Measurements from ENCODE around the gene USP11.
A peak's percentile ranks its signal among the peaks of the same experiment; 100 is the strongest.

The USP11 gene

GRCh38 chrX:47233333-47234113 is 714 bp downstream of the USP11 start (continued):
- TF ChIP-seq PRDM10 (tag by site-specific recombination; IDR thresholded peaks at IDR 0.05) (peak; percentile 80), ZSCAN5A (tag by site-specific recombination; IDR thresholded peaks at IDR 0.05) (no peak), ZNF629 (tag by site-specific recombination; IDR thresholded peaks at IDR 0.05) (peak; percentile 99), KLF1 (tag by site-specific recombination; IDR thresholded peaks at IDR 0.05) (no peak), SP7 (tag by site-specific recombination; IDR thresholded peaks at IDR 0.05) (no peak), GLIS1 (tag by site-specific recombination; IDR thresholded peaks at IDR 0.05) (peak; percentile 89), SP2 (tag by site-specific recombination; IDR thresholded peaks at IDR 0.05) (peak; percentile 93), ZNF2 (tag by site-specific recombination; IDR thresholded peaks at IDR 0.05) (no peak), ZNF416 (tag by site-specific recombination; IDR thresholded peaks at IDR 0.05) (no peak), ZNF621 (tag by site-specific recombination; IDR thresholded peaks at IDR 0.05) (no peak), ZNF670 (tag by site-specific recombination; IDR thresholded peaks at IDR 0.05; ENCODE audit: low read depth) (no peak), ZNF398 (tag by site-specific recombination; IDR thresholded peaks at IDR 0.05) (peak; percentile 92), ZNF184 (tag by site-specific recombination; IDR thresholded peaks at IDR 0.05) (no peak), SP3 (tag by site-specific recombination; IDR thresholded peaks at IDR 0.05) (peak; percentile 92), ZNF776 (tag by site-specific recombination; IDR thresholded peaks at IDR 0.05; ENCODE audit: borderline replicate concordance) (no peak), ZNF660 (tag by site-specific recombination; IDR thresholded peaks at IDR 0.05) (no peak), ZNF274 (IDR thresholded peaks at IDR 0.05; ENCODE audit: low read length) (no peak), ZNF274 (tag by site-specific recombination; IDR thresholded peaks at IDR 0.05; ENCODE audit: borderline replicate concordance) (no peak), ZBTB20 (tag by site-specific recombination; IDR thresholded peaks at IDR 0.05) (peak; percentile 92), ZNF19 (tag by site-specific recombination; IDR thresholded peaks at IDR 0.05; ENCODE audit: low read depth) (no peak), ZBTB8A (tag by site-specific recombination; IDR thresholded peaks at IDR 0.05) (peak; percentile 34; the same call in 1 of the 2 replicates), PATZ1 (tag by site-specific recombination; IDR thresholded peaks at IDR 0.05) (peak; percentile 96), ZNF639 (tag by site-specific recombination; IDR thresholded peaks at IDR 0.05) (0 out of 2 replicates have a peak, but pooled peaks have one; percentile 47), KLF8 (tag by site-specific recombination; IDR thresholded peaks at IDR 0.05) (peak; percentile 69; the same call in 1 of the 2 replicates), ZBTB1 (tag by site-specific recombination; IDR thresholded peaks at IDR 0.05) (no peak), ZBTB10 (tag by site-specific recombination; IDR thresholded peaks at IDR 0.05) (peak; percentile 99), ZNF596 (tag by site-specific recombination; IDR thresholded peaks at IDR 0.05) (no peak), YY2 (tag by site-specific recombination; IDR thresholded peaks at IDR 0.05) (no peak)
